Gastroesophageal sphincter (tissue), 3 donors: Measurements from ENCODE around the gene NDUFA3.

ENCODE experiments used
- CTCF ChIP-seq, 4 experiments: fragments of 200-600 bp in 2 of 4; fragments of 450-650 bp in 2 of 4; sonication (generic) in 1 of 4; IDR thresholded peaks; one replicate each; pipeline ENCODE4 v1.5.1; 2017 to 2019; ENCODE audit warnings: antibody characterized with exemption in 4 of 4, mild to moderate bottlenecking in 2 of 4, moderate library complexity in 2 of 4
- EP300 ChIP-seq: sonication (generic); formaldehyde crosslinking; IDR thresholded peaks from one replicate; pipeline ENCODE4 v1.6.1; 2017; ENCODE audit warnings: antibody characterized with exemption, mild to moderate bottlenecking

GRCh38 chr19:54114340-54115108 is 11.9 kb downstream of the NDUFA3 start:
- TF ChIP-seq CTCF (IDR thresholded peaks at IDR 0.05), result no peak
- TF ChIP-seq EP300, result no peak
